Activated CD4-positive, alpha-beta memory T cell treated with anti-CD3 and anti-CD28 coated beads, Interleukin-2, amount 10 ng/mL, durations not matched to agents 7 days and 5 days (primary cell): ENCODE results near the gene VILL. TPM values are rescaled to one million over a fixed set of nuclear protein-coding genes. Genes with fewer than 3 reads are reported as not detected.

ENCODE experiments used
- CTCF ChIA-PET: fragments of 350-600 bp; sonication (Branson Sonifier 250); formaldehyde crosslinking; loops from one replicate; lab custom pipeline; 2021; ENCODE audit warnings: antibody characterized with exemption, inconsistent platforms; lab: Charles Lee
- POLR2A ChIA-PET: fragments of 350-600 bp; sonication (Branson Sonifier 250); formaldehyde crosslinking; loops from one replicate; lab custom pipeline; 2021; ENCODE audit warnings: antibody characterized with exemption; lab: Charles Lee
- DNase-seq: peaks from one replicate; pipeline ENCODE4 v3.0.0-alpha.2; 2020
- H3K27ac Mint-ChIP-seq: one replicate; pipeline ENCODE4 v1.8.0; 2021; ENCODE audit warnings: mild to moderate bottlenecking, mixed read lengths
- H3K27me3 Mint-ChIP-seq: one replicate; pipeline ENCODE4 v1.8.0; 2021; ENCODE audit warnings: mixed read lengths
- H3K36me3 Mint-ChIP-seq: one replicate; pipeline ENCODE4 v1.8.0; 2021; ENCODE audit warnings: low read depth, mixed read lengths
- H3K4me1 Mint-ChIP-seq: one replicate; pipeline ENCODE4 v1.8.0; 2021; ENCODE audit warnings: mixed read lengths
- H3K4me3 Mint-ChIP-seq: one replicate; pipeline ENCODE4 v1.8.0; 2021; ENCODE audit warnings: mild to moderate bottlenecking, mixed read lengths
- H3K9me3 Mint-ChIP-seq: one replicate; pipeline ENCODE4 v1.8.0; 2021; ENCODE audit warnings: mixed read lengths
- total RNA-seq, 2 experiments: library from RNA; stranded (reverse); gene quantifications; one replicate each; pipeline ENCODE4 v1.2.3, GENCODE V29; 2021

The VILL gene
- total RNA-seq, 2 experiments from 2014 or later = 18.4 to 18.7 TPM

- Mint-ChIP-seq H3K27ac (no peak overlapping the region), H3K9me3 (no peaks in the 10 kb centered on the region), H3K4me1 (peaks cover 14% of the 10 kb centered on the region), H3K36me3 (peaks cover 29% of the 10 kb centered on the region), H3K4me3 (no peak overlapping the region), H3K27me3 (no peaks in the 10 kb centered on the region)
- no peak for DNase-seq
- ChIA-PET POLR2A (interaction anchor here (1.0 to 1.7 kb wide), 3 partner anchors 9 to 34 kb away, joined by 3 to 6 read pairs (median 4); no protein-coding TSS in a partner anchor), CTCF (interaction anchor here (1.3 kb wide), 1 partner anchor 151 kb away, joined by 3 read pairs; no protein-coding TSS in a partner anchor)
Measured at GRCh38 chr3:38006445-38006995, 15.9 kb downstream of the VILL start.

DNA sequence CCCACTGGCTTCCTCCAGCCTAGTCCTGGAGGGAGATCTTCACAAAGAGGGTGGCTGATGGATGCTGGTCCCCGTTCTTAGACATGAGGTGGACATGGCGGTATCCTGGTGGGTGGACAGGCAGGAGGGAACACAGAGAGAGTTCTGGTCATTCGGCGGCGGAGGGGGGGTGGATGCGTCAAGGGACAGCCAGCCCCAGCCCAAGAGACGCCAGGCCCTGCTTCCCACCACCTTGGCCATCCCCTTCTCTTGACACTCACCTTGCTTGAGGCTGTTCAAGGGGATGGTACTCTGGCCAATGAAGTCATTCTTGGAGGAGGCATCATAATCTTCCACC is 17.1 kb downstream of the VILL start:
- H3K9me3 Mint-ChIP-seq = no peaks in the 10 kb centered on the region
- H3K4me1 Mint-ChIP-seq = peaks cover 14% of the 10 kb centered on the region
- DNase-seq = no peak
- H3K27me3 Mint-ChIP-seq = no peaks in the 10 kb centered on the region
- no peak overlapping the region for H3K27ac Mint-ChIP-seq
- H3K4me3 Mint-ChIP-seq = no peak overlapping the region
- ChIA-PET POLR2A (interaction anchor here (1.0 to 1.7 kb wide), 3 partner anchors 8 to 33 kb away, joined by 3 to 6 read pairs (median 4); no protein-coding TSS in a partner anchor), CTCF (no interaction called here)
- H3K36me3 Mint-ChIP-seq = peaks cover 19% of the 10 kb centered on the region

GRCh38 chr3:38008191-38008701 is 17.7 kb downstream of the VILL start:
- DNase-seq = no peak
- CTCF ChIA-PET = no interaction called here
- Mint-ChIP-seq H3K4me1 (peaks cover 11% of the 10 kb centered on the region), H3K27ac (no peak overlapping the region), H3K27me3 (no peaks in the 10 kb centered on the region), H3K4me3 (no peak overlapping the region), H3K36me3 (peaks cover 19% of the 10 kb centered on the region), H3K9me3 (no peaks in the 10 kb centered on the region)
- POLR2A ChIA-PET = no interaction called here

DNA sequence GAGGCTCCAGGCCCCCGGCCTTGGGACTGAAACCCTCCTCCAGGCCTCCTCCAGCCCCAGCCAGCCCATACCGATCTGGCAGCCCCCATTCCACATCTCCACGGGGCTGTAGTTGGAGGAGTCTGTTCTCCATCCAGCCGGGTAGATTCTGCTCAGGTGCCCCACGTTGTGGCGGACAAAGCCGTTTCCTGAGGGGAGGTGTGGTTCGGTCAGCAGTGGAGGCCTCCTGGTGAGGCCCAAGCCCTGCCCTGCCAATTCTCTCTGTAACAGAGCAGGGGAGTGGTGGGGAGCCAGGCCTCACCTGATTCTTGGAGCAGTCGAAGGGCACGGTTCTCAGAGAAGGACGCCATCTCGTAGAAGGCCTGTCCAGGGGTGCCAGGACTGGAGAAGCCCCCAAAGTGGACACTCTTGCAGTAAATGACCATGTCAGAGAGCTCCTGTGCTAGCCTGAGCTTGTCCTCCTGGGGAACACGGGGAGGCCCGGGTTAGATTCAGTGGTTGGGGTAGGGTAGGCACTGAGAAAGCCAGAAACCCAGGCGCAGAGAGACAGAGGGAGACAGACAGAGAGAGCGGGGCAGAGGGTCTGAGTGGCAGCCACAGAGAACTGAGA is 18.5 kb downstream of the VILL start:
- H3K4me1 Mint-ChIP-seq = peaks cover 9% of the 10 kb centered on the region
- peaks cover 20% of the 10 kb centered on the region for H3K36me3 Mint-ChIP-seq
- H3K4me3 Mint-ChIP-seq = no peak overlapping the region
- H3K27me3 Mint-ChIP-seq = no peaks in the 10 kb centered on the region
- POLR2A ChIA-PET = no interaction called here
- H3K9me3 Mint-ChIP-seq = no peaks in the 10 kb centered on the region
- CTCF ChIA-PET = no interaction called here
- no peak for DNase-seq
- no peak overlapping the region for H3K27ac Mint-ChIP-seq

DNA sequence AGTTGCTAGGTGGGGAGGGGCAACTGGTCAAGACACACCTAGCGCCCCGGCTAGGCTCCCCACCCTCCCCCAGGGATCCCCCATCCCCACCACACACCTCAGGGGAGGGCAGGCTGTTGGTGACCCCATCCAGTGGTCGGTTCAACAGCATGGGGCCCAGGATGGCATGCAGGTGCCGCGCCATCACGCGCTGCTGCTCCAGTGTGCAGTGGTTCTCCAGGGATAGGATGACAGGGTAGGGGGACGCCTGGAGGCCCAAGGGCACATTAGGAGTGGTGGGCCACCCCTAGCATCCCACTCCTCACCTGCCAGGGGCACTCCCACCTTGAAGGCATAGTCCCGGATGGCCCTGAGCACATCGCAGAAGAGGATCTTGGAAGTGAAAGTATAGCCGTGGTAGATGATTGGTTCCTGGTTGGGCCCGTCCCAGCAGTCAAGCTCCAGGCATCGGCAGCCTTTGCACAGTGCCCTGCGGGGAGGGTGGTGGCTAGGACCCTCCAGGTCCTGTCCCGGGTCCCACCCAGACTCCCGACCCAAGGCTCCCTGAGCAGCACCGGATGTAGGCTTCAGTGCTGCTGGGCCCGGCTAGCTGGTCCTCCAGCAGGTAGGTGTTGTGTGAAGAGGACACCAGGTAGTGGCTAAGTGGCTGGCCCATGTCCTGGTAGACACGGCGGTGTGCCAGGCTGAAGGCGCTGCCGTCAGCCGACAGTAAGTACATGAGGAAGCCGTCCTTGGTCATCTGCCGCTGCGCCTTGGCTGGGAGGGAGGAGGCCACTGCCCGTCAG is 19.4 kb downstream of the VILL start:
- POLR2A ChIA-PET = no interaction called here
- no peak overlapping the region for H3K27ac Mint-ChIP-seq

GRCh38 chr3:38011111-38011510 is 20.5 kb downstream of the VILL start:
- Mint-ChIP-seq H3K4me1 (no peaks in the 10 kb centered on the region), H3K27me3 (no peaks in the 10 kb centered on the region), H3K27ac (no peak overlapping the region), H3K36me3 (peaks cover 34% of the 10 kb centered on the region), H3K9me3 (peaks cover 2% of the 10 kb centered on the region), H3K4me3 (no peak overlapping the region)
- DNase-seq = no peak
- CTCF ChIA-PET = interaction anchor here (0.5 to 1.1 kb wide), 3 partner anchors 10 to 158 kb away, joined by 3 to 5 read pairs (median 4); no protein-coding TSS in a partner anchor
- POLR2A ChIA-PET = interaction anchor here (0.8 to 1.5 kb wide), 2 partner anchors 11 to 28 kb away, joined by 3 to 4 read pairs; partner anchors contain the start of gene DLEC1

More for the DNA sequence above, 19.4 kb downstream of the VILL start:
- Mint-ChIP-seq H3K9me3 (no peaks in the 10 kb centered on the region), H3K27me3 (no peaks in the 10 kb centered on the region), H3K4me1 (peaks cover under 1% of the 10 kb centered on the region), H3K36me3 (peaks cover 22% of the 10 kb centered on the region), H3K4me3 (no peak overlapping the region)
- CTCF ChIA-PET = no interaction called here
- no peak for DNase-seq

- no peak overlapping the region for H3K4me3 Mint-ChIP-seq
- no peak overlapping the region for H3K27ac Mint-ChIP-seq
- ChIA-PET POLR2A (interaction anchor here (1.2 kb wide), 1 partner anchor 8 kb away, joined by 3 read pairs; no protein-coding TSS in a partner anchor), CTCF (interaction anchor here (1.3 to 2.1 kb wide), 2 partner anchors 12 to 19 kb away, joined by 3 to 5 read pairs; no protein-coding TSS in a partner anchor)
- peaks cover 50% of the 10 kb centered on the region for H3K36me3 Mint-ChIP-seq
- no peak for DNase-seq
- H3K9me3 Mint-ChIP-seq = peaks cover 2% of the 10 kb centered on the region
- H3K27me3 Mint-ChIP-seq = no peaks in the 10 kb centered on the region
- peaks cover under 1% of the 10 kb centered on the region for H3K4me1 Mint-ChIP-seq
Measured at GRCh38 chr3:38015485-38015884, 24.9 kb downstream of the VILL start.

DNA sequence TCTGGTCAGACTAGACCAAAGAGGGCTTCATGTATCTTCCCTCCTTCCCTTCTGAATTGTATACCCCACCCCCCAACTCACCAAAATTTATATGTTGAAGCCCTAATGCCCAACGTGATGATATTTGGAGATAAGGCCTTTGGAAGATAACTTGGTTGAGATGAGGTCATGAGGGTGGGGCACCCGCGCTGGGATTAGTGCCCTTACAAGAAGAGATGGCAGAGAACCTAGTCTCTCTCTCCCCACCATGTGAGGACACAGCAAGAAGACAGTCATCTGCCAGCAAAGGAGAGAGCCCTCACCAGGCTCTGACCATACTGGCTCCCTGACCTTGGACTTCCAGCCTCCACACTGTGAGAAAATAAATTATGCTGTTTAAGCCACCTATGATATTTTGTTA is 25.4 kb downstream of the VILL start:
- H3K27ac Mint-ChIP-seq = no peak overlapping the region
- H3K9me3 Mint-ChIP-seq = peaks cover 2% of the 10 kb centered on the region
- peaks cover 1% of the 10 kb centered on the region for H3K4me1 Mint-ChIP-seq
- H3K27me3 Mint-ChIP-seq = no peaks in the 10 kb centered on the region
- DNase-seq = no peak
- POLR2A ChIA-PET = interaction anchor here (1.2 kb wide), 1 partner anchor 9 kb away, joined by 3 read pairs; no protein-coding TSS in a partner anchor
- CTCF ChIA-PET = interaction anchor here (1.3 to 2.1 kb wide), 2 partner anchors 12 to 19 kb away, joined by 3 to 5 read pairs; no protein-coding TSS in a partner anchor
- no peak overlapping the region for H3K4me3 Mint-ChIP-seq
- peaks cover 48% of the 10 kb centered on the region for H3K36me3 Mint-ChIP-seq

- ChIA-PET POLR2A (interaction anchor here (1.2 kb wide), 1 partner anchor 9 kb away, joined by 3 read pairs; no protein-coding TSS in a partner anchor), CTCF (interaction anchor here (1.3 to 2.1 kb wide), 2 partner anchors 13 to 20 kb away, joined by 3 to 5 read pairs; no protein-coding TSS in a partner anchor)
- peaks cover 48% of the 10 kb centered on the region for H3K36me3 Mint-ChIP-seq
- no peak overlapping the region for H3K27ac Mint-ChIP-seq
- no peak overlapping the region for H3K4me3 Mint-ChIP-seq
- no peaks in the 10 kb centered on the region for H3K27me3 Mint-ChIP-seq
- peaks cover 2% of the 10 kb centered on the region for H3K9me3 Mint-ChIP-seq
- DNase-seq = no peak
- peaks cover 1% of the 10 kb centered on the region for H3K4me1 Mint-ChIP-seq
Measured at GRCh38 chr3:38016410-38016809, 25.8 kb downstream of the VILL start.

DNA sequence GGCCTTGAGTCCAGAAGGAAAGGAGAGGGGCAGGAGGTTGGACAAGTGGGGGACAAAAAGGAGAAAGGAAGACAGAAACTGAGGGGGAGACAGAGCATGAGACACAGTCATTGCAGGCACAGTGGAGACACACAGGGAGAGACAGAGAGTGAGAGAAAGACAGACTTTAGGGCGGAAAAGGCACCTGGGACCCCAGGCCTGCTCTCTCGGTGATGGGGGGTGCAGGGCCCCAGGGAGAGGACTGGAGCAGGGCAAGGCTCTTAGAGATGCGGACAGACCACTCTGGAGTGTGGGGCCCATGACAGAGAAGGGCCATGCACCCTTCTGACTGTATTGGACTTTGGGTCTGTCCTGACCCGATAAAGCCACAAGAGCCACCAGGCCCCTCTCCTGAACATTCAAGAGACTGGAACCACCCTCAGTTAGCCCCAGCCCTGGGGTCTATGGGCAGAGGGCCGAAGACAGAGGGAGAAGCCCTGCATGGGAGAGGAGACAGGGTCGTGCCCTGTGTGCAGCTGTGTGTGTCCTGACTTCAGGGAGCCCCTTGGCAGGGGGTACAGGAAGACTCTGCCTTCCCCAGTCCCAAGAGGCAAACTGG is 26.4 kb downstream of the VILL start:
- peaks cover 48% of the 10 kb centered on the region for H3K36me3 Mint-ChIP-seq
- H3K4me3 Mint-ChIP-seq = no peak overlapping the region
- H3K9me3 Mint-ChIP-seq = peaks cover 2% of the 10 kb centered on the region
- H3K4me1 Mint-ChIP-seq = peaks cover 4% of the 10 kb centered on the region
- no peaks in the 10 kb centered on the region for H3K27me3 Mint-ChIP-seq
- CTCF ChIA-PET = interaction anchor here (1.3 to 2.1 kb wide), 2 partner anchors 13 to 20 kb away, joined by 3 to 5 read pairs; no protein-coding TSS in a partner anchor
- H3K27ac Mint-ChIP-seq = no peak overlapping the region
- POLR2A ChIA-PET = no interaction called here
- DNase-seq = no peak

DNA sequence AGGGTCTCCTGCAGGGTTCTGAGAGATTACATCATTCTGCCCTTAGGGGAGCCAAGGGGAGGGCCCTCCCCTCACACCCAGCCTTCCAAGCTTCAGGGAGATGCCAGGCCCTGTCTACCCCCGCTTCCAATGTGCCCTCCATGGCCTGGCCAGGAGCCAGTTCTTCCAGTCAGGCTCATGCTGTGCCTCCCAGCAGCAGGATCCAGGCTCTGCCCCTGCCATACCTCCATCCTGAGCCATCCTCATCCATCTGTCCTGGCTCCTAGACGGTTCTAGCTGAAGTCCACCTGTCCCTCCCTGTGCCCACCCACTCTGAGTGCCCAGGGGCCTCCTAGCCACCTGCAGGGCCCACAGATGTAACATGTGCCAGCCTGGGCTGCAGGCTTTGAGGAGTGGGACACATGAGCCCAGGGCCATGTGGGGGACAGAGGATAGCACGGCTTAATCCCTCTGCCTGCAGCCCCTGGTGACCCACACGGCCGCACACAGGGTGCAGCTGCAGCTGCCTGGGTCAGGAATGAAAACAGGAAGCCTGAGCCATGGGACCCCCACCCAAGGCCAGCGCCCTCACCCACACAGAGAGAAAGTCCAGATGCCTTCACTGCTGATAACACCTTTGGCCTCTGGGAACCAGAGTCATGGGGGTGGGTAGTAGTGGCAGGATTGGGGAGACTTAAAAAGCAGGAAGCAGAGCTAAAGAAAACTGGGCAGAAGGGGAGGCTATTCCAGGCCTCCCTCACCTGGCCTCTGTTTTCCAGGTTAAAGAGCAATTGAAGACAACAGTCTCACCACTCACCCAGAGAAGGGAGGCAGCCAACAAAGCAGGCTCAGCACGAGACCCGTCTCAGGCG is 27.1 kb downstream of the VILL start:
- peaks cover 6% of the 10 kb centered on the region for H3K4me1 Mint-ChIP-seq
- ChIA-PET CTCF (interaction anchor here (2.1 kb wide), 1 partner anchor 14 kb away, joined by 5 read pairs; no protein-coding TSS in a partner anchor), POLR2A (no interaction called here)
- no peak overlapping the region for H3K4me3 Mint-ChIP-seq
- H3K27ac Mint-ChIP-seq = no peak overlapping the region
- no peak for DNase-seq
- H3K9me3 Mint-ChIP-seq = peaks cover 2% of the 10 kb centered on the region
- no peaks in the 10 kb centered on the region for H3K27me3 Mint-ChIP-seq
- H3K36me3 Mint-ChIP-seq = peaks cover 48% of the 10 kb centered on the region
